K562 (cell line): Measurements from ENCODE around the gene COL28A1. TPM values are rescaled to one million over a fixed set of nuclear protein-coding genes. Genes with fewer than 3 reads are reported as not detected.

Experiments
- ATAC-seq: fragments of 200-7000 bp; cut with Tn5 transposase; 3 replicates; pipeline ENCODE4 v1.9.1; 2020; ENCODE audit warnings: moderate library complexity
- BruUV-seq: library from RNA; stranded (reverse); fragments of 400-500 nt; replicated peaks from 2 replicates; lab custom pipeline; 2021; lab: Mats Ljungman, UMichigan
- CTCF ChIA-PET: fragments of 300-600 bp; formaldehyde crosslinking; extraction: SDS; loops from one replicate; lab custom pipeline; 2021; ENCODE audit warnings: low intra/inter-chr PET ratio; lab: Yijun Ruan, JAX
- POLR2A ChIA-PET: fragments of 300-600, 350-650 bp; sonication (Branson Sonifier 250); formaldehyde crosslinking; extraction: SDS; loops from one replicate; lab custom pipeline; 2021; ENCODE audit warnings: antibody characterized with exemption, inconsistent platforms; lab: Yijun Ruan, JAX
- DNase-seq, 4 experiments: peaks; one replicate each; pipeline versions ENCODE4 v3.0.0 to v3.0.0-alpha.2; 2011 to 2018; ENCODE audit warnings: low spot score in 3 of 4, mixed read lengths in 3 of 4; ENCODE audit errors: extremely low read depth in 1 of 4
- FAIRE-seq: peaks from 2 replicates; lab custom pipeline; 2011; peaks lifted over from hg19 to GRCh38; lab: Jason Lieb, UNC
- H2AFZ ChIP-seq: 2 replicates; pipeline ENCODE4 v1.6.0; 2011; ENCODE audit warnings: low read depth, low read length, control low read depth, inconsistent platforms
- H3K27ac ChIP-seq: fragments of 200-600 bp; 3 replicates; pipeline ENCODE4 v1.8.0; 2011; ENCODE audit warnings: low read depth, mild to moderate bottlenecking, control low read depth, inconsistent platforms, low read length, moderate library complexity, mixed read lengths; ENCODE audit errors: extremely low read depth
- H3K27me3 ChIP-seq, 2 experiments: fragments of 300-600 bp in 1 of 2; 2 replicates in 1 of 2; 3 replicates in 1 of 2; pipeline versions ENCODE4 v1.6.0 to v1.8.0; 2011; ENCODE audit warnings: inconsistent platforms in 2 of 2, low read length in 2 of 2, mild to moderate bottlenecking in 1 of 2, mixed read lengths in 1 of 2, moderate library complexity in 1 of 2; ENCODE audit not compliant: control insufficient read depth in 2 of 2, insufficient read depth in 2 of 2
- H3K36me3 ChIP-seq: fragments of 300-600 bp; 3 replicates; pipeline ENCODE4 v1.8.0; 2011; ENCODE audit warnings: mild to moderate bottlenecking, low read length, inconsistent platforms; ENCODE audit not compliant: control insufficient read depth, insufficient read depth
- H3K4me1 ChIP-seq, 2 experiments: fragments of 200-600 bp in 1 of 2; replicated peaks in 1 of 2; 2 replicates in 1 of 2; 3 replicates in 1 of 2; pipeline versions ENCODE4 v1.5.1 to v1.8.0; 2011; ENCODE audit warnings: inconsistent platforms in 2 of 2, low read length in 2 of 2, mild to moderate bottlenecking in 1 of 2, mixed read lengths in 1 of 2, moderate library complexity in 1 of 2; ENCODE audit not compliant: control insufficient read depth in 2 of 2, insufficient read depth in 2 of 2
- H3K4me2 ChIP-seq: 2 replicates; pipeline ENCODE4 v1.6.1; 2011; ENCODE audit warnings: low read length, control low read depth, inconsistent platforms, mixed read lengths; ENCODE audit not compliant: insufficient read depth
- H3K4me3 ChIP-seq: fragments of 200-600 bp; sonication (generic), shearing (Covaris generic); 2 replicates; pipeline ENCODE4 v1.5.1; 2016; ENCODE audit warnings: control low read depth, inconsistent platforms
- H3K79me2 ChIP-seq: fragments of 200-600 bp; 3 replicates; pipeline ENCODE4 v1.8.0; 2011; ENCODE audit warnings: low read length, inconsistent platforms; ENCODE audit not compliant: control insufficient read depth, insufficient read depth
- H3K9ac ChIP-seq, 2 experiments: 2 replicates each; pipeline versions ENCODE4 v1.6.0 to v1.6.1; 2011; ENCODE audit warnings: low read depth in 2 of 2, low read length in 2 of 2, control low read depth in 1 of 2, inconsistent platforms in 1 of 2, mild to moderate bottlenecking in 1 of 2, mixed read lengths in 1 of 2; ENCODE audit not compliant: insufficient read depth in 1 of 2
- H3K9me1 ChIP-seq: one replicate; pipeline ENCODE4 v1.6.0; 2011; ENCODE audit warnings: inconsistent platforms, mild to moderate bottlenecking, low read length, moderate library complexity; ENCODE audit not compliant: control insufficient read depth, insufficient read depth
- H3K9me3 ChIP-seq: replicated peaks from 2 replicates; pipeline ENCODE4 v1.5.1; 2011; ENCODE audit warnings: low read depth, low read length, inconsistent platforms; ENCODE audit not compliant: control insufficient read depth, insufficient read depth
- H4K20me1 ChIP-seq: replicated peaks from 2 replicates; pipeline ENCODE4 v1.6.1; 2011; ENCODE audit warnings: low read length, inconsistent platforms, mixed read lengths; ENCODE audit not compliant: control insufficient read depth, insufficient read depth
- CGGBP1 ChIP-seq: fragments of 250-450 bp; sonication (Bioruptor Pico); IDR thresholded peaks from 2 replicates; pipeline ENCODE4 v1.9.0; 2021; ENCODE audit warnings: mild to moderate bottlenecking
- ETV6 ChIP-seq, 3 experiments: fragments of 150-350 bp in 1 of 3; sonication (generic) in 1 of 3; formaldehyde crosslinking in 1 of 3; IDR thresholded peaks; 2 replicates each; pipeline versions ENCODE4 v1.6.1 to v1.8.0; 2014 to 2022; ENCODE audit warnings: borderline replicate concordance in 2 of 3, low read depth in 2 of 3, antibody characterized with exemption in 1 of 3, low read length in 1 of 3, mild to moderate bottlenecking in 1 of 3, missing genetic modification reagents in 1 of 3
- HDAC3 ChIP-seq: fragments of 450-650 bp; IDR thresholded peaks from 2 replicates; pipeline ENCODE4 v1.6.1; 2018; ENCODE audit warnings: borderline replicate concordance, mild to moderate bottlenecking, moderate library complexity; ENCODE audit not compliant: partially characterized antibody
- ILF3 ChIP-seq: fragments of 450-650 bp; IDR thresholded peaks from 2 replicates; pipeline ENCODE4 v1.6.1; 2018; ENCODE audit warnings: antibody characterized with exemption, mild to moderate bottlenecking, moderate library complexity, borderline replicate concordance
- MTA3 ChIP-seq: fragments of 450-650 bp; formaldehyde crosslinking; IDR thresholded peaks from 2 replicates; pipeline ENCODE4 v1.6.1; 2017; ENCODE audit warnings: mild to moderate bottlenecking, borderline replicate concordance
- WGBS: fragments of 100-300 bp; shearing (Covaris generic); methylation state at CpG from one replicate; pipeline ENCODE4 v1.1.6; 2016; ENCODE audit warnings: low coverage, mixed read lengths; ENCODE audit not compliant: insufficient coverage; ENCODE audit errors: missing lambda C conversion rate; 5-methylcytosine and 5-hydroxymethylcytosine counted together
- in situ Hi-C: fragments of 300-500 bp; cut with MboI; formaldehyde crosslinking; loops from 4 replicates; pipeline ENCODE4 v1.15.0; 2018; ENCODE audit warnings: inconsistent platforms, mixed read lengths
- intact Hi-C: fragments of 100-400 bp; cut with micrococcal nuclease; formaldehyde crosslinking; loops from 2 replicates; pipeline ENCODE4 v1.14.2; 2022
- polyA plus RNA-seq, 8 experiments: library from polyadenylated mRNA; depleted of rRNA in 4 of 8; stranded (reverse) in 5 of 8; unstranded in 3 of 8; fragments of >200 nt; fragmentation: Nextera tagmentation in 2 of 8; fragmentation: Illumina TruSeq in 1 of 8; extraction: Ambion mirVana in 2 of 8; extraction: Trizol in 1 of 8; gene quantifications; 2 replicates each; pipeline versions ENCODE4 v1.2.1 to v1.2.3, GENCODE V29; 2011 to 2014; ENCODE audit warnings: inconsistent platforms in 1 of 8, missing spikeins in 1 of 8
- total RNA-seq, 7 experiments: library from RNA; depleted of rRNA in 6 of 7; stranded (reverse); fragments of >200 nt in 6 of 7; fragmentation: Illumina TruSeq in 2 of 7; extraction: Trizol in 2 of 7; gene quantifications; 2 replicates each; pipeline versions ENCODE4 v1.2.1 to v1.2.3, GENCODE V29; 2011 to 2021; ENCODE audit warnings: low replicate concordance in 1 of 7

Gene COL28A1
- total and polyA plus RNA-seq, 9 of the 15 experiments (the other 6 are each of a cell fraction or from before 2014, with no cell fraction given), result 0.03 to 0.13 (median 0.05) TPM; not detected in 3

- H3K9me1 ChIP-seq, result no peaks in the 10 kb centered on the region
- intact Hi-C loops, result no loop called here
- FAIRE-seq (no peak), ATAC-seq (no peak), DNase-seq (no peak)
- BruUV-seq, result no TSS peak
- in situ Hi-C loops, result loop anchor here (5.0 kb wide), 3 partner anchors 114 to 569 kb away; no protein-coding TSS in a partner anchor
- H3K36me3 ChIP-seq, result no peaks in the 10 kb centered on the region
- 0 out of 5 replicates have a peak, but pooled peaks cover 0 to 2% of the 10 kb centered on the region in 2 experiments for H3K27me3 ChIP-seq
- H3K27ac ChIP-seq, result no peak overlapping the region
- no peak overlapping the region for H2AFZ ChIP-seq
- 6% methylated on average over 5 of the region's 5 CpGs for WGBS
- no peaks in the 10 kb centered on the region for H3K79me2 ChIP-seq
- no peaks in the 10 kb centered on the region for H3K4me1 ChIP-seq
- H3K9me3 ChIP-seq, result no peaks in the 10 kb centered on the region
- TF ChIP-seq CGGBP1 (CRISPR knock-in tag) (no peak), HDAC3 (no peak), MTA3 (no peak), ILF3 (no peak), ETV6 (IDR thresholded peaks at IDR 0.05; ENCODE audit: borderline replicate concordance in 1 of 2, low read depth in 2 of 2, low read length in 1 of 2) (no peak), ETV6 (CRISPR knock-in tag; IDR thresholded peaks at IDR 0.05; ENCODE audit: borderline replicate concordance) (no peak)
- H3K4me2 ChIP-seq, result no peak overlapping the region
- ChIA-PET POLR2A (interaction anchor here (0.6 to 1.3 kb wide), 2 partner anchors 14 to 663 kb away, joined by 3 to 5 read pairs; no protein-coding TSS in a partner anchor), CTCF (no interaction called here)
- no peak overlapping the region for H3K4me3 ChIP-seq
- H4K20me1 ChIP-seq, result no peaks in the 10 kb centered on the region
- H3K9ac ChIP-seq, result no peak overlapping the region
Observed at GRCh38 chr7:7536396-7537019, 835 bp upstream of the COL28A1 start.
